OCI-LY3 (cell line): ENCODE results near the gene WASHC2A.
"Not testable (repeated sequence)": the region's sequence is repeated elsewhere in the genome, so short reads cannot be mapped to it uniquely, and the experiment has no call there.

Source experiments
- H2AFZ ChIP-seq: fragments of 200-600, 300-600 bp; shearing (Covaris generic); 2 replicates; pipeline ENCODE4 v1.6.0; 2014; ENCODE audit warnings: antibody characterized with exemption, low read depth, low read length
- H3K27ac ChIP-seq: fragments of 200-600, 300-600 bp; sonication (generic); 2 replicates; pipeline ENCODE4 v1.5.1; 2014; ENCODE audit warnings: mild to moderate bottlenecking, low read length, moderate library complexity, mixed read lengths
- H3K27me3 ChIP-seq: fragments of 200-600, 300-600 bp; sonication (generic); 2 replicates; pipeline ENCODE4 v1.6.1; 2014; ENCODE audit warnings: low read depth, low read length, mixed read lengths
- H3K36me3 ChIP-seq: fragments of 200-600, 300-600 bp; sonication (generic); replicated peaks from 2 replicates; pipeline ENCODE3; 2014; ENCODE audit warnings: low read depth, low read length, mixed read lengths
- H3K4me1 ChIP-seq: fragments of 300-600, 200-600 bp; sonication (generic); 2 replicates; pipeline ENCODE4 v1.6.1; 2014; ENCODE audit warnings: low read length, mixed read lengths
- H3K4me2 ChIP-seq: fragments of 200-600, 300-600 bp; sonication (generic); 2 replicates; pipeline ENCODE4 v1.6.1; 2014; ENCODE audit warnings: low read length, mixed read lengths
- H3K4me3 ChIP-seq: fragments of 300-600, 200-600 bp; sonication (generic); 2 replicates; pipeline ENCODE4 v1.5.1; 2014; ENCODE audit warnings: antibody characterized with exemption, mild to moderate bottlenecking, low read length, moderate library complexity
- H3K79me2 ChIP-seq: fragments of 300-600, 200-600 bp; shearing (Covaris generic); 2 replicates; pipeline ENCODE4 v1.6.1; 2014; ENCODE audit warnings: mild to moderate bottlenecking, low read length, mixed read lengths
- H3K9ac ChIP-seq: fragments of 300-600, 200-600 bp; shearing (Covaris generic); 2 replicates; pipeline ENCODE4 v1.6.0; 2014; ENCODE audit warnings: mild to moderate bottlenecking, low read length, moderate library complexity
- H3K9me3 ChIP-seq: fragments of 200-600, 300-600 bp; shearing (Covaris generic); 2 replicates; pipeline ENCODE4 v1.6.1; 2014; ENCODE audit warnings: low read length, mixed read lengths; ENCODE audit not compliant: insufficient read depth
- H4K20me1 ChIP-seq: fragments of 200-600, 300-600 bp; sonication (generic); 2 replicates; pipeline ENCODE4 v1.6.1; 2016; ENCODE audit warnings: low read length, mixed read lengths; ENCODE audit not compliant: insufficient read depth
- EZH2phosphoT487 ChIP-seq: fragments of 200-600 bp; shearing (Covaris generic); IDR thresholded peaks from 2 replicates; pipeline ENCODE4 v1.6.1; 2018; ENCODE audit warnings: antibody characterized with exemption, mixed run types, low read depth
- TF ChIP-seq, protein P1 (sequence below): fragments of 200-600, 300-600 bp; sonication (generic); IDR thresholded peaks from 2 replicates; pipeline ENCODE4 v1.5.1; 2014; ENCODE audit warnings: antibody characterized with exemption, low read length, low read depth

Gene WASHC2A

DNA sequence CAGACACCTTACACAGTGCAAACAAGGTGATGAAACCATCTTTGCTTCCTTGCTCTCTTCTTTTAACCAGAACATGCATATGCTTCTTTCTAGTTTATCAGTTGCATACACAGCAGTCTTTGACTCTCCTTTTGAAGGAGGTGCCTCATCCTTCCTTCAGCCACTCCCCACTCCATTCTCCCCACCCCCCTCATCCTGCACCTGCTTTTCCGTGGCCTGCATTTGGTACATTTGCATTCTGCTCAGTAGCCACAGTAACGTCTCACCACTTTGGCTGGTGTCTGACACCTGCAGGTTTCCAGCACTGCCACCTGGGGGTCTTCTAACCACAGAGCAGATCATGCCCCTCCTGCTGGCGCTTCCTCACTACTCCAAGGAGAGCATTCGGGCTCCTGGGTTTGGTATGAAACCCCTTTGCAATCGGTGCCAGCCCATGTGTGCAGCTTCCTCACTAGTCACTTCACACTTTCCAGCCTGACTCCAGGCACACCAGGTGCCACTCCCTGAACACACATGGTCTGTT lies 60.1 kb downstream of the WASHC2A start:
- H3K36me3 ChIP-seq, H3K4me3 ChIP-seq, H4K20me1 ChIP-seq, H2AFZ ChIP-seq, H3K4me1 ChIP-seq, H3K27me3 ChIP-seq, H3K9ac ChIP-seq, H3K27ac ChIP-seq, H3K79me2 ChIP-seq, H3K9me3 ChIP-seq, H3K4me2 ChIP-seq: not testable (repeated sequence)

DNA sequence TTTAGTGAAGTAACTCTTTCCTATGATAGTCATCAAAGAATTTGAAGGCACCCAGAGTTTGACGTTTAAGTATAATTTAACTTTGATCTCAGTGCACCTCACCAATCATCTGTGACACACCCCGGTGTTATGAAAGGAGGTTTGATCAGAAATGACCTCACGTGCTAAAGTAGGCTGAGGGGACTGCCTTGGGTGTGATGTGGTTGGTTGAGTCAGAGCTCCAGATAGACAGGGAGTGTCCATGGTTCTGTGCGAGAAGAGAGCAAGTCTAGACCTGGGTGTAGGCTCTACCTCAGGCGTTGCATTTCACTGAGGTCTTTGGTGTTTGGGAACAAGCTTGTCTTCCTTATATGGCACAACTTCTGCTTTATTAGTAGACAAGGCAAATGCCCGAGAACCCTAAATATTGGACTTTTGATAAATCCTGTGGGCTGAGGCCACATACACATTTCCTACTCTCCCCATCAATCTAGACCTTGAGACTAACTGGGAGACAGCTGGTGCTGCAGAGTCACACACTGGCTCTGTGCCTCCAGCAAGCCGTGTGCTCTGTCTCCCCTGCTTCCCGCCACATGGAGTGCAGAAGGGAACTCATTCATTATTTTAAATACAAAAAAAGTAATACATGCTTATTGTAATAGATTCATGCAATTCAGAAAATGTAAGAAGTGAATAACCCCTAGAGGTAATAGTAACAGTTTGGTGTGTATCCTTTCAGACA lies 63.7 kb downstream of the WASHC2A start:
- H3K9me3 ChIP-seq, H3K4me1 ChIP-seq, H3K4me3 ChIP-seq, H4K20me1 ChIP-seq, H3K27ac ChIP-seq, H3K27me3 ChIP-seq, H3K36me3 ChIP-seq, H3K4me2 ChIP-seq, H3K79me2 ChIP-seq, H3K9ac ChIP-seq, H2AFZ ChIP-seq: not testable (repeated sequence)

DNA sequence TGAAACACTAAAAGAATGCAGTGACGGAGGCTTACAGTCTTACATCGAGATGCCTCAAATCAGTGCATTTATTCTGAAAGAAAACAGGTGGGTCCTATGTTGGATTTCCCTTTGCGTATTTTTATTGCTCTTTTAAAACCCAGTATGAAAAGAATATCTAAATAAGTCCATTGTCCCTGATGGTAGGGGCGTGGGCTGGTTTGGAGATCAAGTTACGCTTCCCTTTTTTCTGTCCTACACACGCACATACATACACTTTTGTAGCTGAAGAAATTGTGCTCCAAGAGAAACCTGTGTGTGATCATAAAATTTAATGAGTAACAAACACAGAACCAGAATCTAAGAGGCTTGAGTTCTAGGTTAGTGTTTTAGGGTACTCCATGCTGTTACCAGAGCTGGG lies 64.6 kb downstream of the WASHC2A start:
- not testable (repeated sequence) for H3K4me1 ChIP-seq, H2AFZ ChIP-seq, H3K27me3 ChIP-seq, H3K4me2 ChIP-seq, H3K4me3 ChIP-seq, H3K9me3 ChIP-seq, H3K27ac ChIP-seq, H3K79me2 ChIP-seq, H3K9ac ChIP-seq, H4K20me1 ChIP-seq, H3K36me3 ChIP-seq

DNA sequence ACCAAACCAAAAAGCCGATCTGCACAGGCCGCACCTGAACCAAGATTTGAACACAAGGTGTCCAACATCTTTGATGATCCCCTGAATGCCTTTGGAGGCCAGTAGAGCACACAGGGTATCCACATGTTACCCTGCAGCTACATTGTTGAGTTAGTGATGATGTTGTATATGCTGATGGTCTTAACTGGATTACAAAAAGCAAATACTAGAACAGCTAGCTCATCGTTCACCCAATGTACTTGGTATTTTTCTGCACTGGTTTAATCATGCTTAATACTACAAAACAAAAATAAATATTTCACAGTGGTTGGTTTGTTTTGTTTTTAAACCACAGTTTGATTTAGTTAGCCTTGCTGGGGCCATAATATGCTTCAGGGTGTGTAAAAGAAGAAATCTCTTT lies 65.1 kb downstream of the WASHC2A start:
- not testable (repeated sequence) for H3K9me3 ChIP-seq, H3K4me3 ChIP-seq, H3K79me2 ChIP-seq, H3K9ac ChIP-seq, H3K4me1 ChIP-seq, H3K27me3 ChIP-seq, H4K20me1 ChIP-seq, H3K27ac ChIP-seq, H2AFZ ChIP-seq, H3K36me3 ChIP-seq, H3K4me2 ChIP-seq

DNA sequence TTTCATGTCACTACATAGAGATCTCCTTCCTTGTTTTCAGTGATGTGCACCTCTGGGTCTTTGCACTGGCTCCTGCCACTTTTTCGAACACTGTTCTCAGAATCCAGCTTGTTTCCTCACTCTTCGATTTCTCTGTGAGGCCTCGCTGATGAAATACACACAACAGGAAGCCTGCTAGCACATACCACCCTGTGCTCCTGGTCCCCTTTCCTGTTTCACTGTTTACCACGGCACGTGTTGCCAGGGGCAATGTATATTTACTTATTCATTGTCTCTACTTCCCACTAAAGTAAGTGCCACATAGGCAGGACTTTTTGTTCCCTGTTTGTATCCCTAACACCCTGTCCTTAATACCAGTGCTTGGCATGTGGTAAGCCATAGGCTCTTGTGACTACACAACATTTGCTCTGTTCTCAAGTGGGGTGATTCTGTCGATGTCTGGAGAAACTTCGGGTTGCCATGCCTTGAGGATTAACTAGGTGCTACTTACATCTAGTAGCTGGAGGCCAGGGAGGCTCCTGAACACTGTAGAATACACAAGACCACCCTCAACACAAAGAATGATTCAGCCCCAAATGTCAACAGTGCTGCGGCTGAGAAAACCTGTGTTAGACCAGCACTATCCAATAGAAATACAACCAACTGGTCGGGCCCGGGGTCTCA lies 75.9 kb downstream of the WASHC2A start:
- H4K20me1 ChIP-seq, H3K79me2 ChIP-seq, H3K27me3 ChIP-seq, H3K27ac ChIP-seq, H3K4me3 ChIP-seq, H3K9me3 ChIP-seq, H2AFZ ChIP-seq, H3K4me2 ChIP-seq, H3K9ac ChIP-seq, H3K36me3 ChIP-seq, H3K4me1 ChIP-seq: not testable (repeated sequence)

DNA sequence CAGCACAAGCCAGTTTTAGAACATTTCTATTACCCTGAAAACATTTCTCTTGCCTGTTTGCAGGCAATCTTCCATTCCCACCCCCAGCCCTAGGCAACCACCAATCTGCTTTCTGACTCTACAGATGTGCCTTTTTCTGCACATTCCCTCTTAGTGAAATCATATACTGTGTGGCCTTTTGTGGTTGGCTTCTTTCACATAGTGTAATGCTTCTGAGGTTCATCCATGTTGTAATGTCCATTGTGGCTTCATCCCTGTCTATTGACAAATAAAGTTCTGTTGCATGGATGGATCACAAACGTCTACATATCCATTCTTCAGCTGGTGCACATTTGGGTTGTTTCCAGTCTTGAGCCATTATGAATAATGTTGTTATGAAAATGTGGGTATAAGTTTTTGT lies 77.8 kb downstream of the WASHC2A start:
- H2AFZ ChIP-seq, H3K79me2 ChIP-seq, H3K4me1 ChIP-seq, H3K27me3 ChIP-seq, H3K9me3 ChIP-seq, H3K9ac ChIP-seq, H3K27ac ChIP-seq, H3K4me2 ChIP-seq, H3K36me3 ChIP-seq, H4K20me1 ChIP-seq, H3K4me3 ChIP-seq: not testable (repeated sequence)

DNA sequence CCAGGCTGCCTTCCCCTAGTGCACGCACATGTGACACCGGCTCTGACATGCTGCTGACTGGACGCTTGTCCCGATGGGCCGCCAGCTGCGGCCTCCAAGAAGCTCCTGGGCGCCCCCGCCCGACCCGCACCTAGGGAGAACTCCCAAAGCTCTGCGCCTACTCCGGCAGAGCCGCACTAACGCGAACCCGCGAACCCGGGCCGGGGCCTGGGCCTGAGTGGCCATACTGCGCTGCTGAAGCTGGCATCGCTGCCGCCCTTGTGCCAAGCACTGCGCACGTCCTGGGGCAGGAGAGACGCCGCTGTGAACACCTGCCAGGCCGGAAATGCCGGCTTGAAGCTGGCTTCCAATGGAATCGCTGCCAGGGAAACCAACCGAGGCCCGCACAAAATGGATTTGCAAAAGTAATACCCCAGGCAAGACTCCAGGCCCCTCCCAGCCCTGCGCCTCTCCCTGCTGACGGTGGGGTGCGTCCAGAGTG lies 85.1 kb downstream of the WASHC2A start:
- Histone ChIP-seq H3K27ac (no peak overlapping the region), H3K36me3 (no peaks in the 10 kb centered on the region), H3K27me3 (no peaks in the 10 kb centered on the region), H3K4me1 (no peaks in the 10 kb centered on the region), H4K20me1 (no peaks in the 10 kb centered on the region), H2AFZ (no peak overlapping the region), H3K9me3 (no peaks in the 10 kb centered on the region), H3K4me2 (no peak overlapping the region), H3K4me3 (no peak overlapping the region), H3K79me2 (no peaks in the 10 kb centered on the region), H3K9ac (no peak overlapping the region)
- no peak for TF ChIP-seq EZH2phosphoT487
- TF ChIP-seq, protein P1, sequence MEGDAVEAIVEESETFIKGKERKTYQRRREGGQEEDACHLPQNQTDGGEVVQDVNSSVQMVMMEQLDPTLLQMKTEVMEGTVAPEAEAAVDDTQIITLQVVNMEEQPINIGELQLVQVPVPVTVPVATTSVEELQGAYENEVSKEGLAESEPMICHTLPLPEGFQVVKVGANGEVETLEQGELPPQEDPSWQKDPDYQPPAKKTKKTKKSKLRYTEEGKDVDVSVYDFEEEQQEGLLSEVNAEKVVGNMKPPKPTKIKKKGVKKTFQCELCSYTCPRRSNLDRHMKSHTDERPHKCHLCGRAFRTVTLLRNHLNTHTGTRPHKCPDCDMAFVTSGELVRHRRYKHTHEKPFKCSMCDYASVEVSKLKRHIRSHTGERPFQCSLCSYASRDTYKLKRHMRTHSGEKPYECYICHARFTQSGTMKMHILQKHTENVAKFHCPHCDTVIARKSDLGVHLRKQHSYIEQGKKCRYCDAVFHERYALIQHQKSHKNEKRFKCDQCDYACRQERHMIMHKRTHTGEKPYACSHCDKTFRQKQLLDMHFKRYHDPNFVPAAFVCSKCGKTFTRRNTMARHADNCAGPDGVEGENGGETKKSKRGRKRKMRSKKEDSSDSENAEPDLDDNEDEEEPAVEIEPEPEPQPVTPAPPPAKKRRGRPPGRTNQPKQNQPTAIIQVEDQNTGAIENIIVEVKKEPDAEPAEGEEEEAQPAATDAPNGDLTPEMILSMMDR, result no peak

DNA sequence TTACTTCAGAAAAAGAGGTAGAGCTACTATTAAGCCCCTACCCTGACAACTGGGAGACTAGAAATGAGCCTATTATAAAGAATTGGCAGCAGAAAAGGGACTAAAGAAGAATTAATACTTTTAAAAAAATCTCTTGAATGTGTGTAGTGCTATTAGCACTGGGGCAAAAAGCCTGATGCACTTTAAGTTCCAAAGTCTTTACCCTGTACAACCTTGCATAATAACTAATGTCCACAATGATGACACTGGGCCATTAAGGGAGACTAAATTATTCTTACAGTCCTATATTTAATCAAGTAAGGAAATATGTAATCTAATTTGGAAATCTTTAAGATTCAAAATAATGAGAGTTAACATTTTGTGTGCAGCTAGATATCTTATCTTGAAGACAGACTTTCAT lies 90.1 kb downstream of the WASHC2A start:
- not testable (repeated sequence) for H4K20me1 ChIP-seq, H3K9me3 ChIP-seq, H3K4me2 ChIP-seq, H3K4me1 ChIP-seq, H3K27ac ChIP-seq, H2AFZ ChIP-seq, H3K4me3 ChIP-seq, H3K36me3 ChIP-seq, H3K79me2 ChIP-seq, H3K9ac ChIP-seq, H3K27me3 ChIP-seq
